GM19452 (cell line): ENCODE measurements around the gene DCC.

Experiments used
- ATAC-seq: cut with Tn5 transposase; IDR thresholded peaks from one replicate; pipeline ENCODE4 v1.9.1; 2021; ENCODE audit not compliant: unreplicated experiment

DCC gene

DNA sequence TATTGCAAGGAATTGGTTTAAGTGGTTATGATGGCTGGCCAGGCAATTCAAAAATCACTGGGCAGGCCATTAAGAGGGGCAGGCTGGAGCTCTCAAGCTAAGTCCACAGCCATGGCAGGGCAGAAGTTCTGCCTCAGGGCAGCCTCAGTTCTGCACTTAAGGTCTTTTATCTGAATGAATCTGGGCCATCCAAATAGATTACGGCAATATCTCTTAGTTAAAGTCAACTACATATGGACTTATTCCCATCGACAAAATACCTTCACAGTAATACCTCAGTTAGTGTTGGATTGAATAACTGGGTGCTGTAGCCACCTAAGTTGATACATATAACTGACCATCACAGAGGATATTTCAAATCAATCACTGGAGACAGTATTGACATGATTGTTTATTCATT lies 979.6 kb downstream of the DCC start:
- no peak for ATAC-seq

DNA sequence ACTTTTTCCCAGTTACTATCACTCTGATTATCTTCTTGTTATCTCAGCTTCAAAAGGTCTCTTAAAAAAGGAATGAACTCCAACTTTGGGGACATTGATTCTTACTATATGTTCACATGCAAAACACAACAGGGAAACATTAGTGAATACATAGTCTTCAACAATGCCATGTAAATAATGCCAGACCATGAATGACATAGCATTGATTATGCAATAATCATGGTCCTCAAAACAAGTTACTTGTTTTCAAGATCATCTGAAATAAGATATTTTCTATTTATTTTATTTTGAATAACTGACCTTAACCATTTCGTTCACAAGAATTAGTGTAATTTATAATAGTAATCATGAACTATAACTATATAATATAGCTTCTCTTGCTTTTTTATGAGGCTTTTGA lies 982.2 kb downstream of the DCC start:
- no peak for ATAC-seq

DNA sequence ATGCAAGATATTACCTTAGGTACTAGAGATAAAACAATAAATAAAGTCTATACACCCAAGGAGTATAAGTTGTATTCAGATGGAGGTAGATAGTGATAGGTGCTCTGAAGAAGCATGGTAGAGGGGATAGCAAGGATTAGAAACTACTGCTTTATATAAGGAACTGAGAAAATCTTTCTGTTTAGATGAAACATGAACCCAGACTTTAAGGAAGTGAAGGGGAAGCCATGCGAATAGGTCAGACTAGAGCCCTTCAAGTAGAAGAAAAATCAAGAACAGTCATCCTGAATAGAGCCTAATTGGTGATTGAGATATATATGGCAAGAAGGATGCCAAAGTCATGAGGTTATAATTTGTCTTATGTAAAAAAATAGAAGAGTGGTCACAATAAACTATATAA lies 984.4 kb downstream of the DCC start:
- ATAC-seq: no peak

DNA sequence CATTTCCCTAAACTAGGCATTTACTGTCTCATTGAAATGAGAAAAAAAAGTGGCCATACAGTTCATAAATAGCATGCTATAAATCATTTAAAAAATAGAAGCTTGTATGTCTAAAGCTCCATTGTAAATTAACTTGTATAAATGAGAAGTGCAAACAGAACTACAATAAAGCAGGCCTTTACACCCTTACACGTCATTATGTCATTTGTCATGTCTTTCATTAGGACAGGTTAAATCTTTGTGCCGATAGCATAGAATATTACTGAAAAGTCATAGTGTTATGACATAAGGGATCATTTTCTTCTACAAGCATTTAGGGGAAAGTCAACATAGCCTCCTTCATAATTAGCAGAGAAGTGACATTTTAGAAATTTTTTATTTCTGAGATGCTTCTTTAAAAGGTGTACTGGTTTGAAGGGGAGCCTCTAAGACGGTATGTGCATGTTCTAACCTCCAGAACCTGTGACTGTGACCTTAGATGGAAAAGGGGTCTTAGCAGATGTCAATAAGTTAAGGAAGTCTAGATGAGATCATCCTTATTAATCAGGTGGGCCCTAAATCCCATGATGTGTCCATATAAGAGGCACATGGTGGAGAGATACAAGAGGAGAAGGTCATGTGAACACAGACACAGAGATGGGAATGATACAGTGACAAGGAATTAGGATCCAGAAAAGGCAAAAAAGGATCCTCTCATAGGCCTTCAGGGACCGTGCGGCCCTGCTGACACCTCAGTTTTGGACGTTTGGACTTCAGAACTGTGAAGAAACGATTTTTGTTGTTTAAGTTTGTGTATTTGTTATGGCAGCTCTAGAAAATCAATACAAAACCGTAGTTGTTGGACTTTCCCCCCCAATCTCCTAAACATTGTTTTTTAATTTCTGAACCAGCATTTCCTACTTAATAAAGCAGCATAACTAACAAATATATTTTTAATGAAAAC lies 1020.8 kb downstream of the DCC start:
- ATAC-seq: no peak

DNA sequence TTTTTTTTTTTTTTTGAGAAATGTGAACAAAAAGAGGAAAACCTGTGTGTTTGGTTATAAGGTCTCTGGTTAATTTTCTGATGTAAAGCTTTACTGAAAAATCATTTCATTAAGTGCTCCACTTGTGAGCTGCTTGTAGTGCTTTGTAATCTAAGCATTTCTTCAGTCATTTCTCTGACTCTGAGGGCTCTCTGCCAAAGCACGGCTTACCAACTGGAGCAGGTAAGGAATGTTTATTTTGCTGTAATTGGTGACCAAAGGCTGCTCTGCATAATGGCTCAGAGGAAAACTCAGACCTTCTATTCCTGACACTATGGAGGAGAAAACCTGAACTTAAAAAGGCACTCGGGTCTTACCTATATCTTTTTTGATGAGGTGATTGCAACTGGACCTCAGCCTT lies 1035.6 kb downstream of the DCC start:
- ATAC-seq: no peak

DNA sequence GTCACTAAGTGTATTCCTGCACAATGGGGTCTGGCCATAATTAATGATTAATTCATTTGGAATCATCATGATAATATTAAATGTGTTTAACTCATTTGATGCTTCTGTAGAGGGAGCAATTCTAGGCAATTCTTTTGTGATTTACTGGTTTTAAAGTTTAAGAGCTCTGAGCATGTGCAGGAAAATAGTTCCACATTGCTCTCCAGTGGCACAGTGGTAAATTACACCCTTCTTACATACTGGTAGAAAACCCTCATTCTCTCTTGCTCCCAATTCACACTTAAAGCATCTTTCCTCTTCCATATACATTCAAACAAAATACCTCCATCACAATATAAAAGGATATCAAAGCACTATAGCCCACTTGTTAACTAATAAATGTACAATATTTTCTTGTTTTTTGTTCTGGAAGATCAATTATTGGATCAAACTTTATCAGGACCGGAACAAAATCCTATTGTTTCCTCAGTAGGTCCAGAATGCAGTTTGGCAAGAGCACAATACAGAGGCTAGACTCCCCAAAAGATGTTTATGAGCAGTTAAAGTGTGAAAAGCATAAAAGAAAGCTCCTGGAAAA lies 1040.2 kb downstream of the DCC start:
- ATAC-seq: no peak

DNA sequence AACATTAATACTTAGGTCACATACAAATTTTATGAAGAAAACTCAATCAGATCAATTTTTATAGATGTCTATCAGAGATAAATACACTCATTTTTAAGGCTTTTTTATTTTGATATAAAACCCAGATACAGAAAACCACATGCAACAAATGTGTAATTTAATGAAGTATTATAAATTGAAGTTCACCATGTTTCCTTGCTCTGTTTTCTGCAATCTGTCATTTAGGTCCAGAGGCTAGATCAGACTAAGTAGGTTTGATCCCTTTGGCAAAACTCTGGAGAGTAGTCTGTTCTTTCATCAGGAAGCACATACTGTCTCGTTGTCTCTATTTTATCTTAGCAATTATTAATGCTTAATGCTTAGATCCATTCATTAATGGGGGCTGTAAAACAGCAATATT lies 1042.9 kb downstream of the DCC start:
- ATAC-seq: no peak

DNA sequence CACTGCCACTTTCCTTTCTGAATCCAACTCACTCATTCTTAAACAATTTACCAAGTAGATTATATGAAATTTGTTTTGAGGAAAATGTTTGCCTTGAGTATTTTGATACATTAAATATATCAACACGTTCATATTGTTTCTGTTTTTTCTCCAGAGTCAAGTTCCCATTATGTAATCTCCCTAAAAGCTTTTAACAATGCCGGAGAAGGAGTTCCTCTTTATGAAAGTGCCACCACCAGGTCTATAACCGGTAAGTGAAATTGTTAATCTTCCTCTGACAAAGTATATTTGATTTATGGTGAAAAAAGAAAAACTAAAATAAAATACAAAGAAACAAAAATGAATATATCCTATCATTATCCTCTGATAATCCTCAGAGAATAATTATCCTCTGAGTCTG lies 1045.9 kb downstream of the DCC start:
- no peak for ATAC-seq

DNA sequence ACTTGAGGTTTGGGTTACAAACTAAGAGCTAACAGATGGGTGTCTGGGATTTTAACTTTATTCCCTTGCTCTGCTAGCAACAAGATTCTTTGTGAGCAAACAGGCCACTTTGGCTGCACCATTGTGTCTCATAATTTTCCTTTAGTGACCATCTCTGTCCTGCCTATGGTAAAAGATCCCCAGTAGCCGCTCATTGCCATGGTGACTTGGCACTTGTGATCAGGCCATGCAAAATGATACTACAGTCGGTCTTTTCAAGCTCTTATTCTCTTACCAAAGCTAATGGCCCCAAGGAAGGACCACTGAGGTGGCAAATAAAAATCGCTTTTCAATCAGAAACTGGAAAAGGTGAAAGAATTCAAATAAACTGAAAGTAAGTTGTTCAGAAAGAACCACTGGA lies 1047.6 kb downstream of the DCC start:
- ATAC-seq: no peak

DNA sequence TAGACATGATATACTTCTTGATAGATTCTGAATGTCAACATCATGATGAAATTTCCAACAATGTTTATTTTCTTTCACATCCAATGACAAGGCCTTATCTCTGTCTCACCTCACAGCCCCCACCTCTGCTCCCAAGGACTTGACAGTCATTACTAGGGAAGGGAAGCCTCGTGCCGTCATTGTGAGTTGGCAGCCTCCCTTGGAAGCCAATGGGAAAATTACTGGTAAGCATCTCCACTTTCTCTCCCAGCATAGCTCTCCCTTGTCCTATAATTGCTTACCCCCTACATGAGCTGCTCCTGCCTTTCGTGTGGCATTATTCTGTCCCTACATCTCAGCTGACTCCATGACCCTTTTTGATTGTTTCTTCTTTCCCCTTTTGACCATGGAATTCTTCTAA lies 1062.7 kb downstream of the DCC start:
- no peak for ATAC-seq

DNA sequence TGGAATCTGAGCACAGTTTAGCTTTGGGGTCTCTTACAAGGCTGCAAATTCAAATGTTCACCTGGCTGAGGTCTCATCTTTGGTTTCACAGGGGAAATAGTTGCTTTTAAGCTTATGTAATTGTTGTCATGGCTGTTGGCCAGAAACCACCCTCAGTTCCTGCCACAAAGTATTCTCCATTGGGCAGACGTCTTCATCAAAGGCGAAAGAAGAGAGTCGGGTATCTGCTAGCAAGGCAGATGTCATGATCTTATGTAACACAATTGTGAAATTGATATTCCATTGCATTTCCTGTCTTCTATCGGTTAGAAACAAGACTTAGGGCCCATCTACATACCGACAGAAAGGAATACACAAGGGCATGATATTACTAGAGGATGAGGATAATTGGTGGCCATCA lies 1068.3 kb downstream of the DCC start:
- no peak for ATAC-seq

DNA sequence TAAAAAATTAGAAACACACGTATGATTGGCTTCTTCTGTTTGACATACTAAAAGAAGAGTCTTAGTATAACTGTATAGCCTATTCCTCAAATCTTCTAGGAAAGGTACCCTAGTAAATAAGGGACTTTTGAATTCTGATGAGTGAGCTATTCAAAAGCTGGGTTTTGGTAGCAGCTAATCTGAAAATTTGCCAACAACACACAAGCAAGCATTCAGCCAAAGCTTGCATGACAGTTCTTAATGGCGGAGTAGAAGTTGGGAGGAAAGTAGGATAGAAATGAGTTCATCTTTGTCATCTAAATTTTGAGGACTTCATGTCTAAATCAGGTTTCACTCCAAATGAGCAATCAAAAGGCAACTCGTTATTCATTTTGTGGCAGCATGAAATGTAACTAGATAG lies 1071.5 kb downstream of the DCC start:
- no peak for ATAC-seq

DNA sequence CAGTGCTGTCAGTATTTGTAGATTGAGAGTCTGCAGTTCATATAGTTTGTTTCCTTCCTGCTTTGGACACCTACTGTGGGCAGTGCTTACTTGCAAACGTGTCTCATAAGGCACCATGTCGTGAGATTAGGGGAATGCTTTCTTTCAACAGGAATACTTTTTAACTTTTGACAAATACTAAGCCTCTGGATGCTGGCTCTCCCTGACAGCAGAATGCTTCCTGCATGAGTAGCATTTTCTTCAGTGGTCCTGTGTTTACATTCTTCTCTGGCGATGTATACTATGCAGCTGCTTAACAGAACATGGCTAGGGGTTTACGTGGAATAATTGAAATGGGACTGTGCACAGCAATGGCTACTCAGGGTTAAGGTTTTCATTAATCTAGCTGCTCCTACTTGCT lies 1077.0 kb downstream of the DCC start:
- ATAC-seq: no peak

DNA sequence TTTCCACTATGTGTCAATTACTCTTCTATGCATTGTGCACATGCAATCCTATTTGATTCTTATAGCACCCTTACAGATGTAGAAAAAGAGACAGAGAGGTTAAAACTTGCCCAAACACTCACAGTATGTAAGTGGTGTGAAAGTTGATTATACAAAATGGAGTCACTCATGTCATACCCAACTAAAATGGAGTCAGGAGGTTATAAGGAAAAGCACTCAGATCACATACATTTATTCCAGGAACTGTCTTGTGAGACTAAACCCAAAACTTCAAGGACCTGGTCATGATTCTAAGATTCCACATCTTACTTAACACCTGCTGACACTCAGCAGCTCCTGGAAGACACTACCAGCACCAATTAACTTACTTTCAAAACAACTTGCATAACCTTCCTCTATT lies 1081.9 kb downstream of the DCC start:
- no peak for ATAC-seq

DNA sequence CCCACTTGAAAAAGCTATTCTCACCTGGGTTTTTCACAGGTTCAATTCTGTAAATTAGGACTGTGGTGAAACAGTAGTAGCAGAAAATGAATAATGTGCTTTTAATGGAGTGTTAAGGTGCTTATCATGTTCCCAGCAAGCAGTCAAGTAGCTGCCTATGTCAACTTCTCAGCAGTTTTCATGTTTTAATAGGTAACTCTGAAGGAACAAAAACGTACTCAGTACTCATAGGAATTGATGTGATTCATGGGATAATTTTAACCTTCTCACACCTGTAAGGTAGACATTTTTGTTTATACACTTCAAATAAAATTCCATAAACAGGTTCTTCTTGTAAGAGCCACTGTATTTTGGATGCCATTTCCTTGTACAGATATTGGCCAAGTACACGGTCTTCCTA lies 1082.9 kb downstream of the DCC start:
- no peak for ATAC-seq

DNA sequence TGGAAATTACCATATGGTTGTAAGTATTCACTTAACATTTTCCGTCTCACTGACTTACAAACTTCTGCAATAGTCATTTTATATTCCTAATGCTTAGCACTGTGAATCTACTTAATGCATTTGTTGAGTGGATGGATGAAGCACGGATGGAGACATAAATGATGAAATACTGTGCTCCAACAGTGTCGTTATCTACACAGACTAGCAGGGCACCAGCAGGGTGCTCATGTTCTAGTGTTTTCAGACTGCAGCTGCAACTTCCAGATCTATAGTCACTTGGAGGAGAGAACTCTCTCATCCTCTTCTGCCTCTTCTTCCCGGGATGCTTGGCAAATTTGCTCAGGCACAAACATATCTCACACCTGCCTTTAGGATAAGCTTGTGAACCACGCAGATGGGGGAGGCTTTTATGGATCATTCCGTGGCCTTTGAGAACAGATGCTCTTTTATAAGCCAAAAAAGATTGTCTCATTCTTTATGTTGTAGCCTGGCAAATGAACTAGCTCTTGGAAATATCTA lies 1086.7 kb downstream of the DCC start:
- no peak for ATAC-seq

DNA sequence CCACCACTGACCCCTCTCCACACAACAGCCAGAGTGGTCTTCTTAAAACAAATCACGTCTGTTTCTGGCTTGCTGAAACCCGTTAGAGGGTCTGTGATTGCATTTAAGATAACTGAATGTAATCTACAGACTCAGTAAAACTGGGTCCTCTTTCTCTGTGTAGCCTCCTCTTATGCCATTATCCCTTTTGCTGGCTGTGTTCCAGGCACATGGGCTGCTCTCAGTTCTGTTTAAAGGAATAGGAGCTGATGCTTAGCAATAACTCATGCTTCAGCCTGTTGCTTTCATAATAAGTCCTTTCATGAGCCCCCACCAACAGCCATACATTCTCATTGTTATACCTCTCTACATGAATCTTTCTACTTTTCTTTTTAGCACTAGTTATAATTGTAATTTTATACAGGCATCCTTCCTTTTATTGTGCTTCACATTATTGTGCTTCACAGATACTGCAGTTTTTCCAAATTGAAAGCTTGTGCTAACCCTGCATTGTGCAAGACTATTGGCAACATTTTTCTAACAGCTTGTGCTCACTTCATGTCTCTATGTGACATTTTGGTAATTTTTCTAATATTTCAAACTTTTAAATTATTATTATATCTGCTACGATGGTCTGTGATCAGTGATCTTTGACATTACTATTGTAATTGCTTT lies 1101.9 kb downstream of the DCC start:
- ATAC-seq: no peak

DNA sequence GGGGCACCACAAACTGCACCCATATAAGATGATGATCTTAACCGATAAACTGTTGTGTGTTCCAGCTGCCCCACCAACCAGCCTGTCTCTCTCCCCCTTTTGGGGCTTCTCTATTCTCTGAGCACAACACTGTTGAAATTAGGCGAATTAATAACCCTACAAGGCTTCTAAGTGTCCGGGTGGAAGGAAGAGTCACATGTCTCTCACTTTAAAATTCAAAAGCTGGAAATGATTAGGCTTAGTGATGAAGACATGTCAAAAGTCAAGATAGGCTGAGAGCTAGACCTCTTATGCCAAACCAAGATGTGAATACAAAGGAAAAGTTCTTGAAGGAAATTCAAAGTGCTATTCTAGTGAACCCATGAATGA lies 1102.4 kb downstream of the DCC start:
- ATAC-seq: no peak

DNA sequence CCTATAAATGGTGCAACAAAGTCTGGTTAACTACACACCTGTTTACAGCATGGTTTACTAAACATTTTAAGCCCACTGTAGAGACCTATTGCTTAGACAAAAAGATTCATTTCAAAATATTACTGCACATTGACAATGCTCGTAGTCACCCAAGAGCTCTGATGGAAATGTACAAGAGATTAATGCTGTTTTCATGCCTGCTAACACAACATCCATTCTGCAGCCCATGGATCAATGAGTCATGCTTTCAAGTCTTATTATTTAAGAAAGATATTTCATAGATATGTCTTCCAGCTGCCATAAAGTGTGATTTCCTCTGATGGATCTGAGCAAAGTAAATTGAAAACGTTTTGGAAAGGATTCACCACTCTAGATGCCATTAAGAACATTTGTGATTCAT lies 1103.3 kb downstream of the DCC start:
- no peak for ATAC-seq

DNA sequence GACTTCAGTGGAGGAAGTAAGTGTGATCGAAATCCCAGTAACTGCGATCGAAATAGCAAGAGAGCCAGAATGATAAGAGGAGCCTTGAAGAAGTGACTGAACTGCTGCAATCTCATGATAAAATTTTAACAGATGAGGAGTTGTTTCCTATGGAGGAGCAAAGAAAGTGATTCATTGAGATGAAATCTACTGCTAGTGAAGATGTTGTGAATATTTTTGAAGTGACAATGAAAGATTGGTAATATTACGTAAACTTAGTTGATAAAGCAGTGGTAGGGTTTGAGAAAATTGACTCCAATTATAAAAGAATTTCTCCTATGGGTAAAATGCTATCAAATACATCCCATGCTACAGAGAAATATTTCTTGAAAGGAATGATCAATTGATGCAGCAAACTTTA lies 1103.8 kb downstream of the DCC start:
- no peak for ATAC-seq

DNA sequence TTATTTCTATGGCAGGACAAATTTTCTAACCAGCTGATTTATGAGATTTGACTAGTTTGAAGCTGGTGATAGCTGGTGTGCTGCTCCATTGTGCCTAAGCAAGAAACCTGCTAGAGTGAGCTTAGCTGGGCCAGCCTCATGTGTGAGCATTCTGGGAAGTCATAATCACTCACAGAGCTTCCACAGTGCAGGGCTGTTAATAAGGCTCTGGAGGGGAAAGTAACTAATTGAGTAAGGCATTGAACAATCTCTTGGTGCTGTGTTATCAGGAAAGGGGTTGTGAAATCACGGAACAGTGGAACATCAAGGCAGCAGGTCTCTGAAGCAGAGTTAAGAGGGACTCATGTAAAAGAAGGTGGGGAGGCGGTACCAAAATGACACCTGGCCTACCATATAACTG lies 1111.9 kb downstream of the DCC start:
- no peak for ATAC-seq

DNA sequence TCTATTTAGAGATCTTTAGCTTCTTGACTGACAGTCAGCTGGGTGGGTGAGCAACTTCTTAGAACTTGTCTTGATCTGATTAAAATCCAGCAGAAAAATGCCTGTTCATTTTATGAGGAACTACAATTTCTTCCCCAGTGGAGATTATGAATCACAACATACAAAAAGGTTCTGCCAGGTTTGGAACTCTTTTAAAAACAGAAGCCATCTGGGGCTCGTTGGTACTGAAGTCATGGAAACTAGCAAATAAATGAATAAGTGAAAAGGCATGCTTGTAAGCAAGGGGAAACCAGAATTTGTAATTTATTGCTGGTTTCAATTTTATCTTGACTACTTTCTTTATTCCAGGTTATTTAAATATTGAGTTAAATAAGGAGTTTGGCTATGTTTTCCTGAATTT lies 1117.1 kb downstream of the DCC start:
- no peak for ATAC-seq
